ENCODE results near the gene TM7SF2. TPM values are rescaled to one million over a fixed set of nuclear protein-coding genes. Genes with fewer than 3 reads are reported as not detected.
"Not testable (repeated sequence)": the region's sequence is repeated elsewhere in the genome, so short reads cannot be mapped to it uniquely, and the experiment has no call there.

Gene TM7SF2
- total RNA-seq, 1 donor from 2014 or later: 56.7 TPM

DNA sequence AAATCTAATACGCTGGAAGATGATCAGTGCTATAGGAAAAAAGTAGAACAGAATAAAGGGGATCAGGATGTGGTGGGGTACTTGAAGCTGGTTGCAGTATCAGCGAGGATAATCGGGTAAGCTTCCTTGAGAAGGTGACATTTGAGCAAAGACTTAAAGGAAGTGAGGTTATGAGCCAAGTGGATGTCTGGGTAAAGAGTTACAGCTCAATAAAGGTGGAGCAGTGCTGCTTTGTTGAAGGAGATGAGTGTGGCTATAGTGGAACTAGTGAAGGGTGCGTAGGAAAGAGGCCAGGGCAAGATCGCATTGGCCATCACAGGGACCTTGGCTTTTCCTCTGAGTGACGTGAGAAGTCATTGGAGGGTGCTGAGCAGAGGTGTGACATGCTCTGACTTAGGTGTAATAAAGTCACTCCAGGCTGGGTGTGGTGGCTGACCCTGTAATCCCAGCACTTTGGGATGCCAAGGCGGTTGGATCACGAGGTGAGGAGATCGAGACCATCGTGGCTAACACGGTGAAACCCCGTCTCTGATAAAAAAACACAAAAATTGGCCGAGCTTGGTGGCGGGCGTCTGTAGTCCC, 24.9 kb downstream of the TM7SF2 start:
- DNase-seq: no peak
- intact Hi-C loops (cut with micrococcal nuclease): no loop called here
- Histone ChIP-seq H3K36me3 (peaks cover 15% of the 10 kb centered on the region), H3K27me3 (ENCODE audit: low read depth) (no peaks in the 10 kb centered on the region), H3K4me3 (no peak overlapping the region), H3K27ac (replicated peaks) (no peak overlapping the region), H3K9me3 (replicated peaks) (no peaks in the 10 kb centered on the region), H3K4me1 (peaks cover 35% of the 10 kb centered on the region)
- TF ChIP-seq, protein P1, sequence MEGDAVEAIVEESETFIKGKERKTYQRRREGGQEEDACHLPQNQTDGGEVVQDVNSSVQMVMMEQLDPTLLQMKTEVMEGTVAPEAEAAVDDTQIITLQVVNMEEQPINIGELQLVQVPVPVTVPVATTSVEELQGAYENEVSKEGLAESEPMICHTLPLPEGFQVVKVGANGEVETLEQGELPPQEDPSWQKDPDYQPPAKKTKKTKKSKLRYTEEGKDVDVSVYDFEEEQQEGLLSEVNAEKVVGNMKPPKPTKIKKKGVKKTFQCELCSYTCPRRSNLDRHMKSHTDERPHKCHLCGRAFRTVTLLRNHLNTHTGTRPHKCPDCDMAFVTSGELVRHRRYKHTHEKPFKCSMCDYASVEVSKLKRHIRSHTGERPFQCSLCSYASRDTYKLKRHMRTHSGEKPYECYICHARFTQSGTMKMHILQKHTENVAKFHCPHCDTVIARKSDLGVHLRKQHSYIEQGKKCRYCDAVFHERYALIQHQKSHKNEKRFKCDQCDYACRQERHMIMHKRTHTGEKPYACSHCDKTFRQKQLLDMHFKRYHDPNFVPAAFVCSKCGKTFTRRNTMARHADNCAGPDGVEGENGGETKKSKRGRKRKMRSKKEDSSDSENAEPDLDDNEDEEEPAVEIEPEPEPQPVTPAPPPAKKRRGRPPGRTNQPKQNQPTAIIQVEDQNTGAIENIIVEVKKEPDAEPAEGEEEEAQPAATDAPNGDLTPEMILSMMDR (IDR thresholded peaks at IDR 0.05; ENCODE audit: borderline replicate concordance): no peak

- H3K27ac ChIP-seq (replicated peaks): no peak overlapping the region
- DNase-seq: no peak
- intact Hi-C loops (cut with micrococcal nuclease): no loop called here
- TF ChIP-seq, protein P1 (IDR thresholded peaks at IDR 0.05; ENCODE audit: borderline replicate concordance): no peak
- no peaks in the 10 kb centered on the region for H3K27me3 ChIP-seq (ENCODE audit: low read depth)
- H3K9me3 ChIP-seq (replicated peaks): peaks cover 2% of the 10 kb centered on the region
- no peaks in the 10 kb centered on the region for H3K36me3 ChIP-seq
- H3K4me1 ChIP-seq: no peaks in the 10 kb centered on the region
- no peak overlapping the region for H3K4me3 ChIP-seq
Observed at GRCh38 chr11:65141896-65142494, 30.3 kb downstream of the TM7SF2 start.

- H3K27ac ChIP-seq (replicated peaks): no peak overlapping the region
- no peak for DNase-seq
- peaks cover 10% of the 10 kb centered on the region for H3K9me3 ChIP-seq (replicated peaks)
- intact Hi-C loops (cut with micrococcal nuclease): no loop called here
- no peaks in the 10 kb centered on the region for H3K27me3 ChIP-seq (ENCODE audit: low read depth)
- TF ChIP-seq, protein P1 (IDR thresholded peaks at IDR 0.05; ENCODE audit: borderline replicate concordance): no peak
- no peak overlapping the region for H3K4me3 ChIP-seq
- no peaks in the 10 kb centered on the region for H3K36me3 ChIP-seq
- peaks cover 18% of the 10 kb centered on the region for H3K4me1 ChIP-seq
Observed at GRCh38 chr11:65147352-65148075, 35.8 kb downstream of the TM7SF2 start.

- Histone ChIP-seq H3K4me1 (peaks cover 18% of the 10 kb centered on the region), H3K36me3 (no peaks in the 10 kb centered on the region), H3K9me3 (replicated peaks) (peaks cover 10% of the 10 kb centered on the region), H3K27me3 (ENCODE audit: low read depth) (no peaks in the 10 kb centered on the region), H3K4me3 (no peak overlapping the region), H3K27ac (replicated peaks) (no peak overlapping the region)
- no peak for DNase-seq
- TF ChIP-seq, protein P1 (IDR thresholded peaks at IDR 0.05; ENCODE audit: borderline replicate concordance): no peak
- intact Hi-C loops (cut with micrococcal nuclease): no loop called here
Observed at GRCh38 chr11:65148657-65149056, 37.0 kb downstream of the TM7SF2 start.

DNA sequence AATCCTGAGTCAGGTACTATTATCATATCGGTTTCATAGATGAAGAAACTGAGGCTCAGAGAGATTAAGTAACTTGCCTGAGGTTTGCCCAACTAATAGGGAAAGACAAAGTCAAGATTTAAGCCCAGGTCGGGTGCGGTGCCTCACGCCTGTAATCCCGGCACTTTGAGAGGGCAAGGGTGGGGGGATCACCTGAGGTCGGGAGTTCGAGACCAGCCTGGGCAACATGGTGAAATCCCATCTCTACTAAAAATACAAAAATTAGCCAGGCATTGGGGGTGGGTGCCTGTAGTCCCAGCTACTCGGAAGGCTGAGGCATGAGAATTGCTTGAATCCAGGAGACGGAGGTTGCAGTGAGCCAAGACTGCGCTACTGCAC, 38.4 kb downstream of the TM7SF2 start:
- H3K9me3 ChIP-seq (replicated peaks); H3K27me3 ChIP-seq (ENCODE audit: low read depth); DNase-seq; H3K4me3 ChIP-seq; intact Hi-C loops (cut with micrococcal nuclease); H3K36me3 ChIP-seq: not testable (repeated sequence)
- peak overlapping the region; percentile 77 for H3K27ac ChIP-seq (replicated peaks)
- H3K4me1 ChIP-seq: peaks cover 18% of the 10 kb centered on the region
